COLO668 (cell line): ENCODE results near the gene NT5DC3.
A peak's percentile ranks its signal among the peaks of the same experiment; 100 is the strongest.

Source experiments
- DNase-seq: peaks from one replicate; lab custom pipeline; 2025; ENCODE audit not compliant: unreplicated experiment; lab: John Stamatoyannopoulos, UW

NT5DC3 gene

GRCh38 chr12:103840876-103841689, at the start of gene NT5DC3:
NT5DC3 (minus strand) TSS chr12:103841234; CDS start chr12:103841156, 78 bp downstream.
- DNase-seq = peak; percentile 93

- DNase-seq = no peak
These were observed 46.7 kb upstream of the NT5DC3 start for GRCh38 chr12:103887738-103888137.

GRCh38 chr12:103886195-103886797, 45.3 kb upstream of the NT5DC3 start:
- no peak for DNase-seq

- peak; percentile 32 for DNase-seq
These were observed 43.3 kb upstream of the NT5DC3 start for GRCh38 chr12:103884316-103884715.

- DNase-seq = no peak
These were observed 42.9 kb upstream of the NT5DC3 start for GRCh38 chr12:103883908-103884307.

GRCh38 chr12:103882861-103883596, 42.0 kb upstream of the NT5DC3 start:
- no peak for DNase-seq

- DNase-seq = no peak
These were observed 40.2 kb upstream of the NT5DC3 start for GRCh38 chr12:103881261-103881660.

- peak; percentile 79 for DNase-seq
These were observed 39.5 kb upstream of the NT5DC3 start for GRCh38 chr12:103880299-103881142.

GRCh38 chr12:103879878-103880277, 38.8 kb upstream of the NT5DC3 start:
- DNase-seq = no peak

- no peak for DNase-seq
These were observed 38.1 kb upstream of the NT5DC3 start for GRCh38 chr12:103879048-103879692.

- peak; percentile 78 for DNase-seq
These were observed 37.0 kb upstream of the NT5DC3 start for GRCh38 chr12:103877934-103878510.

GRCh38 chr12:103877288-103877687, 36.3 kb upstream of the NT5DC3 start:
- no peak for DNase-seq

GRCh38 chr12:103875666-103876065, 34.6 kb upstream of the NT5DC3 start:
- no peak for DNase-seq

- DNase-seq = no peak
These were observed 27.2 kb upstream of the NT5DC3 start for GRCh38 chr12:103868215-103868614.

GRCh38 chr12:103865151-103865730, 24.2 kb upstream of the NT5DC3 start:
- no peak for DNase-seq

- DNase-seq = no peak
These were observed 23.7 kb upstream of the NT5DC3 start for GRCh38 chr12:103864710-103865109.

GRCh38 chr12:103858953-103859601, 18.0 kb upstream of the NT5DC3 start:
- DNase-seq = no peak

GRCh38 chr12:103858335-103858734, 17.3 kb upstream of the NT5DC3 start:
- no peak for DNase-seq

GRCh38 chr12:103857164-103857563, 16.1 kb upstream of the NT5DC3 start:
- DNase-seq = no peak
